WTC11 (cell line): ENCODE results near the gene UBAC2.

Experiments used
- ATF3 ChIP-seq: sonication (generic); formaldehyde crosslinking; conservative IDR thresholded peaks from 2 replicates; pipeline ENCODE4 v1.8.1; 2022; ENCODE audit warnings: mild to moderate bottlenecking, missing genetic modification reagents
- CTCF ChIP-seq: fragments of 200-600 bp; IDR thresholded peaks from 2 replicates; pipeline ENCODE4 v1.8.0; 2022; ENCODE audit warnings: antibody characterized with exemption
- E2F1 ChIP-seq: sonication (generic); formaldehyde crosslinking; IDR thresholded peaks from 2 replicates; pipeline ENCODE4 v1.8.0; 2022; ENCODE audit warnings: mild to moderate bottlenecking, missing genetic modification reagents
- ESRRA ChIP-seq: sonication (generic); formaldehyde crosslinking; IDR thresholded peaks from 2 replicates; pipeline ENCODE4 v1.8.1; 2022; ENCODE audit warnings: mild to moderate bottlenecking, missing genetic modification reagents, borderline replicate concordance
- GTF2I ChIP-seq: fragments of 250-450 bp; sonication (Bioruptor Pico); conservative IDR thresholded peaks from 2 replicates; pipeline ENCODE4 v1.4.0; 2021; ENCODE audit warnings: mild to moderate bottlenecking
- JUN ChIP-seq: sonication (generic); formaldehyde crosslinking; IDR thresholded peaks from 2 replicates; pipeline ENCODE4 v1.8.0; 2023; ENCODE audit warnings: mild to moderate bottlenecking, missing genetic modification reagents
- MAX ChIP-seq: sonication (generic); formaldehyde crosslinking; IDR thresholded peaks from 2 replicates; pipeline ENCODE4 v1.8.0; 2022; ENCODE audit warnings: mild to moderate bottlenecking, missing genetic modification reagents
- MYBL2 ChIP-seq: sonication (generic); formaldehyde crosslinking; IDR thresholded peaks from 2 replicates; pipeline ENCODE4 v1.8.1; 2023; ENCODE audit warnings: mild to moderate bottlenecking, moderate library complexity, missing genetic modification reagents
- NFYB ChIP-seq: sonication (generic); formaldehyde crosslinking; conservative IDR thresholded peaks from 2 replicates; pipeline ENCODE4 v1.8.0; 2022; ENCODE audit warnings: low read depth, missing genetic modification reagents
- ZNF232 ChIP-seq: sonication (generic); formaldehyde crosslinking; IDR thresholded peaks from 2 replicates; pipeline ENCODE4 v1.8.0; 2022; ENCODE audit warnings: mild to moderate bottlenecking, missing genetic modification reagents
- ZNF263 ChIP-seq: sonication (generic); formaldehyde crosslinking; IDR thresholded peaks from 2 replicates; pipeline ENCODE4 v1.8.1; 2022; ENCODE audit warnings: low read depth, mild to moderate bottlenecking, moderate library complexity, missing genetic modification reagents

- TF ChIP-seq JUN, result no peak
- TF ChIP-seq CTCF, result no peak
- TF ChIP-seq MAX (CRISPR knock-in tag), result no peak
- TF ChIP-seq MYBL2, result no peak
- no peak for TF ChIP-seq ZNF263 (CRISPR knock-in tag)
- TF ChIP-seq NFYB, result no peak
- no peak for TF ChIP-seq ATF3
- TF ChIP-seq GTF2I (CRISPR knock-in tag), result no peak
- no peak for TF ChIP-seq E2F1 (CRISPR knock-in tag)
- no peak for TF ChIP-seq ZNF232 (CRISPR knock-in tag)
- TF ChIP-seq ESRRA (CRISPR knock-in tag), result no peak
These were observed 194.8 kb downstream of the UBAC2 start for GRCh38 chr13:99395436-99395835.
